ENCODE data around the gene ZNF280A.
"Not testable (repeated sequence)": the region's sequence is repeated elsewhere in the genome, so short reads cannot be mapped to it uniquely, and the experiment has no call there.

ZNF280A gene

DNA sequence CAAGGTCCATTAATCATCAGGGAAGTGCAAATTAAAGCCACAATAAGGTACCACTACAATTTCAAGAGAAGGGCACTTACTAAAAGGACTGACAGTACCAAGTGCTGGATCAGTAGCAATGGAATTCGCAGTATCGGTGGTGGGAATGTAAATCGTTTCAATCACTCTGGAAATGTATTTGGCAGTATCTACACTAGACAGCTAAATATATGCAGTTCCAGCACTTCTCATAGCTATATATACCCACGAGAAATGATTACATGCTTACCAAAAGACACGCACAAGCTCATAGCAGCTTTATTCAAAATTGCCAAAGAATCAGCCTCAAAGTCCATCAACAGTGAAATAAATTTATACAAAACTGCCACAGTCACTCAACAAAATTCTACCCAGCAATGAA, 7.1 kb downstream of the ZNF280A start:
- no peak for DNase-seq (ENCODE audit: low spot score)

DNA sequence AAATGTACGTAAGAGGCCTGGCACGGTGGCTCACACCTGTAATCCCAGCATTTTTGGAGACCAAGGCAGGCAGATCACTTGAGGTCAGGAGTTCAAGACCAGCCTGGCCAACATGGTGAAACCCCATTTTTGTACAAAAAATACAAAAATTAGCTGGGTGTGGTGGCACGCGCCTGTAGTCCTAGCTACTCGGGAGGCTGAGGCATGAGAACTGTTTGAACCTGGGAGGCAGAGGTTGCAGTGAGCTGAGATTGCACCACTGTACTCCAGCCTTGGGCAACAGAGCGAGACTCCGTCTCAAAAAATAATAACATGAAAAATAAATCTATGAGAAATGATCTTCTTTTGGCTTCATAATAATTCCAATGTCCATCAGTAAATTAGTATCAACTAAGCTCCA, 9.2 kb downstream of the ZNF280A start:
- DNase-seq (ENCODE audit: low spot score): not testable (repeated sequence)

DNA sequence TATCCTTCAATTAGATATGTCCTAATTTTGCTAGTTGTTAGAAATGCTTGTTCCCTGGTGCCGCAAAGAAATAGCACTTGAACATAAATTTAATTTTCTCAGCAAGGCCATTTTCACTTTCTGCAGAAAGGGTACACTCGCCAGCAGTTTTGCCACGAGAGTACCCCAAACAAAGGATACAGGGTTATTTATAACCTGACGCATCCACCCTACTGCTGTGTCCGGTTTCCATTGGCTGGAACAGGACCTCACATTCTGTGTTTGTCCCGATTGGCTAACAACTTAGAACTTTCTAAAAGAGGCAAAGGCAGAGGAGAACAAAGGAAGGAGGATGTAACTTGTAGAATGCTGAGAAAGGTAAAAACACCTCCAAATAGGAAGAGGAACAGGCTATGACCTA, 10.2 kb downstream of the ZNF280A start:
- DNase-seq (ENCODE audit: low spot score): not testable (repeated sequence)

DNA sequence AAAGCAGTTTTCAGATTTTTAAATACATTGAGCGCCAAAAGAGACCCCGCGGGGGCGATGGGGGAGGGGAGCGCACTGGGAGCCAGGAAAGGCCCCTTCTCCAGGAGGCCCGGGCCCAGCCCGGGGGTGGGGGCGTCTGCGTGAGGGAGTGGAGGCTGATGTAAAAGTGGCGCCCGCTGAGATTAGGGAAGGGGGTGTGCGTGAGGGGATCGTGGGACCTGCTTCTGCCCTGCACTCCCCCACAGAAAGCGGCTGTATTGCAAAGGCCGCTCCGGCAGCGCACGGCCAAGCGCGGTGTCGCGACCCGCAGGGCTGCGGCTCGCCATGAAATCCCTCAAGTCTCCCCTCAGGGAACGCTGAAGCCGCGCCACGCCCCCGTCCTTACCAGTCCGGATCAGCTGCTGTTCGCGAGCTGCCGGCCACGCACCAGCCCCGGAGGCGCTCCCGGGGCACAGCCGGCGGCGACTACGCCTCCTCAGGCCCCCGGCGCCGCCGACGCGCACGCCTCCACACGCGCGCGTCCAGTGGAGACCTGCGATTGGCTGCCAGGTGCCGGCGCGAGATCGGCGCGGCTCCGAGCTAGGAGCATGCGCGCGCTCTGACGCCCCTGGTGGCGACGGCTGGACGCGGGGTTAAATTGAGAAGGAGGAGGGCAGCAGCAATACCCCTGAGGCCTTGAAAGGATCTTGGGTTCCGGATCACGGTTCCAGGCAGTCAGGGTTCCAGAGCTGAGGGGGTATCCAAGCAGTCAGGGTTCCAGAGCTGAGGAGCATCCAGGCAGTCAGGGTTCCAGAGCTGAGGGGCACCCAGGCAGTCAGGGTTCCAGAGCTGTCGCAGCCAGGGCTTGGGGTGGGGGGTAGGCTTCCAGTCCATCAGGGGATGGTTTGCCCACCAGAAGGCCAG, 11.5 kb downstream of the ZNF280A start, which contains the start of gene ZNF280B:
TSS of gene ZNF280B (minus strand) at position 469 of the 903 bp plus-strand sequence. CDS start 19,344 bp downstream, outside the sequence.
- peak; percentile 84 for DNase-seq (ENCODE audit: low spot score)

DNA sequence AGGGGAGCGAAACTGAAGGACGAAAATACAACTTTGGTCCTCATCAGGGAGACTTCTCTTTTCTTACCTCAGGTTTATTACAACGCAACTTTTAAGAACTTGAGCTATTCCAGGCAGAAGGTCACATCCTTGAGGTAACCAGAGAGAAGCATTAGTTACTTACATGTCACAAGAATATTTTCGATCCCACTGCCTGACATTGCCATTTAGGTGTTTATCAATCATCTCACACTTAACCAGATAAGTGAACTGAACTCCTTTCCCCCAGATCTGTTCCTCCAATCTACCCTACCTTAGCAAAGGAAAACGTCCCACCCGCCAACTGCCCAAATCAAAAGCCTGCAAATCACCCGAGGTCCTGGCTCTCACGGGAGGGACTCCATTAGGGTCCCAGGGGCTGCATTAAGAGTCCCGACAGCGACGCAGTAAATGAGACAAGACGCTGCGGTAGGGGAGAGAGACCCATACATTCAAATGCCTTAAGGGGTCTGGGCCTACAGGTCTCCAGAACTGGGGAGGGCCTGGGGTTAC, 12.3 kb downstream of the ZNF280A start:
- no peak for DNase-seq (ENCODE audit: low spot score)

DNA sequence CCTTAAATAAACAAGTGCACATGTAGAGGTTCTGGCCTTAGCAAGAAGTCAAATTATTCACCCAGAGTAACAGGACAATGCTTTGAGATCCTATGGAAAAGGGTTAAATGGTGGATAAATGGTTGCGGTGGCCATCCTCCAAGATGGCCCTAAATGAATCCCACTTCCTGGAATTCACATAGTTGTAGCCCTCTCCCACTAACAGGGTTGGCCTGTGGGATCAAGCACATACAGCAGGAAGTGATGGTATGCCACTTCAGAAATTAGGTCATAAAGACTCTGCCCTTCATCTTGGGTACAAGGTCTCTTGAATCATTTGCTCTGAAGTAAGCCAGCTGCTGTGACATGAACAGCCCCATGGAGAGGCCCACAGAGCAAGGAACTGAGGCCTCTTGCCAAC, 13.3 kb downstream of the ZNF280A start:
- no peak for DNase-seq (ENCODE audit: low spot score)

DNA sequence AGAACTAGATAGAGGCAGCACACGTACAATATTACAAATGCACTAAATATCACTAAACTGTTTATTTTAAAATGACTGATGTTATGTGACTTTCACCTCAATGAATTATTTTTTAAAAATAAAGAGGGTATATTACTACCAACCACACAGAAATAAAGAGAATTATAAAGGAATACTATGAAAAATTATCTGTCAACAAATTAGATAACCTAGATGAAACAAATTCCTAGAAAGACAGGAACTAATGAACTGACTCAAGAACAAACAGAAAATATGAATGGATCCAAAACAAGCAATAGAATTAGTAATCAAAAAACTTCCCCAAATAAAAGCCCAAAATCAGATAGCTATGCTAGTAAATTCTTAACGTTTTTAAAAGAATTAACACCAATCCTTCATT, 21.8 kb downstream of the ZNF280A start:
- DNase-seq (ENCODE audit: low spot score): no peak

DNA sequence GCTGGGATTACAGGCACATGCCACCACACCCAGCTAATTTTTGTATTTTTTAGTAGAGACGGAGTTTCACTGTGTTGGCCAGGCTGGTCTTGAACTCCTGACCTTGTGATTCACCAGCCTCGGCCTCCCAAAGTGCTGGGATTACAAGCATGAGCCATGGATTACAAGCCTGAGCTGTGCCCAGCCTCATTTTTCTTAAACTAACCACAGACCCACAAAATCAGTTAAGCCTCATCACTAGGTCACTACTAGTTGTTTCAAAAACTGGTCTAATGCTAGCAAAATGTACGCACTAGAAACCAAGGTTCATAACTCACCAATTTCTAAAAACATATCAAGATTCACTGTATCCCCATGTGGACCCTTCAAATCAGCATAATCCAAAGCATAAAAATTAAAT, 28.5 kb downstream of the ZNF280A start:
- DNase-seq (ENCODE audit: low spot score): not testable (repeated sequence)

DNA sequence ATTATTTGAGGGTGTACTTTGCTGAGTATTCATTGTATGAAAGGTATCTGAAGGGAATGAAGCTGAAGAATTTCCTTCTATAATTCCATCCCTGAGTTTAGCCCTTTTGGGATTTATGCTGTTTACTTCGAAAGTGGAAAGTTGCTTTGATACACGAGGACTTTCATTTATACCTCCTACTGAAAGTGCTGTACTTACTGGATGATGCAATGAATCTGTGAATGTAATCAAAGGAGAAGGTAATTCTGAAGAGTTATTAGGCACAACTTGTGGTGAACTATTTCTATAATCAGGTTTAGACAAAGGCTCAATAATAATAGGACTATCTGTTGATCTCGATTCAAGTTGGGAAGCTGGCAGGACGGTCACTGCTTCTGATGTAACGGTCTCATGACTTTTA, 31.3 kb downstream of the ZNF280A start:
- no peak for DNase-seq (ENCODE audit: low spot score)

DNA sequence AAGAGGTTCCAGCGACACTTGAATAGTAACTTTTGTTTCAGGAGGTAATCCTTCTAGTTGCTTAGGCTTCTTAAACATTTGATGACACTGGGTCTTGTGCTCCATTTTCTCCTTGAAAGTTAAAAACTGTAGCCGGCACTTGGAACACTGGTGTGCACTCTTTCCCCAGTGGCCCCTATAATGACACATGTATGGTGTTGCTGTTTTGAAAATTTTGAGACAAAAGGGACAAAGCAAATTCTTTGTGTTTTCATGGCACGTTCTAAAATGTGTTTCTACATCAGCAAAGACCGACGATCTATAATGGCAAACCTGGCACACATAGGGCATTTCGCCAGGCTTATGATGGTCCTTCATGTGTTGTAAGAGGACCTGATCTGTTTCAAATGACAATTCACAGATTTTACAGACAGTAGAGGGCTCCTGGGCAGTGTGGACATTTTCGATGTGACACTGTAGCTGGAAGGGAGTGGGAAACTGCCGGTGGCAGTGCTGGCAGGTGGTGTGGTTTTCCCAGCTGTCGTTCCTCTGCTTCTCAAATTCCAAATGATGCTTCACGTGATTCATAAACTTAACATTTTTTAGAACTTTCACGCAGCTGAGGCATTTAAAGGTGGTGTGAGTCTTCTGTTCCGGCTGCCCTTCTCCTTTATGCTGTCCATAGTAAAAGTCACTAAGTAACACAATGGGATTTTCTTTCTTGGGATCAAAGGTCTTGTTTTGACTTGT, 32.0 kb downstream of the ZNF280A start:
- no peak for DNase-seq (ENCODE audit: low spot score)

DNA sequence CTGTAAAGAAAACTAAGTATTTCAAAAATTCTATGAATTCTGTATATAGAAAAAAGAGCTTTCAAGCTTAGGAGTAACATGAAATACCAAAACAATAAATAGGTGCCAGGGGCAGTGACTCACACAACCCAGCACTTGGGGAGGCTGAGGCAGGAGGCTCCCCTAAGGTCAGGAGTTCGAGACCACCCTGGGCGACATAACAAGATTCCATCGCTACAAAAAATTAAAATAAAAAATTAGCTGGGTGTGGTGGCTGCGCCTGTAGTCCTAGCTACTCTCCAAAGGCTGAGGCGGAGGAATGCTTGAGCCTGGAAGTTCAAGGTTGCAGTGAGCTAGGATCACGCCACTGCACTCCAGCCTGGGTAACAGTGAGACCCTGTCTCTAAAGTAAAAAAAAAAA, 33.0 kb downstream of the ZNF280A start:
- no peak for DNase-seq (ENCODE audit: low spot score)

DNA sequence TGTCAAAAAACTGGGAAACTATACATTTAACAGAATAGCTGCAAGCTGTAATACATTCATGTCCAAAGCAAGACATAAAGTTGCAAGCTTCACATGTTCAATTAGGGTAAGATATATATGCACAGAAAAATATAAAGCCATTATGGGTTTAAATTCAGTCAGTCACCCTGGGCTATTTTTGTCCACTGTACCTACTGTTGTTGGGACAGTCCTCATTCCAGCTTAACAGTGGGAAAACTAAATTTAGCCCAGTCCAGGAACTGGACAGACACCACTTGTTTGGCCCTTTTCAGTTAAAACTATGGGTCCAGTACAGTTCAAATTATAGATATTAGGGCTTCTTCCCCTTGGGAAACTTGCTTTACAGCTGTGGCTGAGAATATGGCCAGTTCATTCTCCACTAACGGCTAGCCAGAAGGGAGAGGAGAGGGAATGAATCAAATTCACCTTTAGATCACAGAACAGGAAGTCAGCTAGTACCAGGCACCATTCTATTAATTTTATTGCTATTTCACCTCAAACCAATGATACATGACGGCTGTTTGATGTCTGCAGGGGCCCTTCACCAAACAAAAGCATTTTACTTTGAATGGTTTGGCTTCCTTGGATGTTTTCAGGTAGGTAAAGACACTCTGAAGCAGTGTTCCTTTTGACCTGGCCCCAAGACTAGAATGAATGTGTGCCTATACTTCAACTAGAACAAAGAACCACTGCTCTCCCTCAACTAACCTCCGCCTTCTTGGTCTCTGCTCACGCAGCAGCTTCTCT, 33.8 kb downstream of the ZNF280A start:
- no peak for DNase-seq (ENCODE audit: low spot score)

DNA sequence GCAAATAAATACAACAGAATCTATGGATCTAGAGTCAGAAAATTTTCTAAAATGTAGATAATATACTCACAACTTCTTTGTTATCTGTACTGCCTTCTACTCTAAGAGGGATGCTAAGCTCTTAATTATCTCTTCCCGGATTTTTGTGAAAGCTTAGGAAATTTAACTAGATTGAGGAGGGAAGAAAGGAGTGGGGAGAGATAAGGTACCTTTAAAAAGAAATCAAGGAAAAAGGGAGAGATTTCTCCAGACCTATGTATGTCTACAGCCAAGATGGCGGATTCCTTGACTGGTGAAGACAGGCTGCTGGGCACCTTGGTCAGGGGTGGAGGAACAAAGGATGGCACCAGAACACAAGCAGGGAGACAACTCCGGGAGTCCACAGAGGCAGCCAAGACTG, 34.5 kb downstream of the ZNF280A start:
- no peak for DNase-seq (ENCODE audit: low spot score)

DNA sequence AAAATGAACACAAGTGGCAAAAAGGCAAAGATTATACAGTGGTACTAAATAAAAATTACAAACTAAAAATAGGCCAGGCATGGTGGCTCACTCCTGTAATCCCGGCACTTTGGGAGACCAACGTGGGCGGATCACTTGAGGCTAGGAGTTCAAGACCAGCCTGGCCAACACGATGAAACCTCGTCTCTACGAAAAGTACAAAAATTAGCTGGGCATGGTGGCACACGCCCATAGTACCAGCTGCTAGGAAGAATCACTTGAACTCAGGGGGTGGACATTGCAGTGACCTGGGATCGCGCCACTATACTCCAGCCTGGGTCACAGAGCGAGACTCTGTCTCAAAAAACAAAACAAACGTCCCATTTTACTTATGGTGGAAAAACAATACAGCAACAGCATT, 36.0 kb downstream of the ZNF280A start:
- no peak for DNase-seq (ENCODE audit: low spot score)

DNA sequence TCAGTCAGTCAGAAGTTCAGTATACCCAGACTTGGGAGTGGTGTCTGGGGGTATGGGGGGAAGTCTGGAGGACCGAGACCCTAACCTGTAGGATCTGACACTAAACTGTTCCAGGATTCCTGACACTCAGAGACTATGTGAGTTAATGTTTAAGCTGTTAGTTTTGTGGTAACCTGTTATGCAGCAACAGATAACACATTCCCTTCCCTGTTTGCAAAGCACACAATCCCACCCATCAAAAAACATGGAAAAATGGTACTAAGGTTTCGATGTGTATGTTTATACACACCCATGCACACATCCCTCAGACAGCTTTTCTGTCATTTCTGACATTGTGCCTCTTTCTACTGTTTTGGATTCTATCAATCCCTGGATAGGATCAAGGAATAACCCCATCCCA, 39.1 kb downstream of the ZNF280A start:
- DNase-seq (ENCODE audit: low spot score): no peak

DNA sequence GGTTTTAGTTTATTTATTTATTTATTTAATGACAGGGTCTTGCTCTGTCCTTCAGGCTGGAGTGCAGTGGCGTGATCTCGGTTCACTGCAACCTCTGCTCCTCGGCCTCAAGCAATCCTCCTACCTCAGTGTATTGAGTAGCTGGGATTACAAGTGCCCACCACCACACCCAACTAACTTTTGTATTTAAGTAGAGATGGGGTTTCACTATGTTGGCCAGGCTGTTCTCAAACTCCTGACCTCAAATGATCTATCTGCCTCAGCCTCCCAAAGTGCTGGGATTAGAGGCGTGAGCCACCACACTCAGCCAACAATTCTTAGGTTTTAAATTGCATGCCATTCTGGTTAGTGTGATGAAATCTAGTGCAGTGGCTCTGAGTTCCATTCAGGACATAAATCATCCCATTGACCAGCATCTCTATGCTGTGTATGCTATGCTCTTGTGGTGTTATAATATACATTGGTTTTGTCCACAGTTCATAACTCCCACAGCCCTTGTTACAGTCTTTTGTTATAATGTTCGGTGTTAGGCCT, 40.0 kb downstream of the ZNF280A start:
- DNase-seq (ENCODE audit: low spot score): no peak

DNA sequence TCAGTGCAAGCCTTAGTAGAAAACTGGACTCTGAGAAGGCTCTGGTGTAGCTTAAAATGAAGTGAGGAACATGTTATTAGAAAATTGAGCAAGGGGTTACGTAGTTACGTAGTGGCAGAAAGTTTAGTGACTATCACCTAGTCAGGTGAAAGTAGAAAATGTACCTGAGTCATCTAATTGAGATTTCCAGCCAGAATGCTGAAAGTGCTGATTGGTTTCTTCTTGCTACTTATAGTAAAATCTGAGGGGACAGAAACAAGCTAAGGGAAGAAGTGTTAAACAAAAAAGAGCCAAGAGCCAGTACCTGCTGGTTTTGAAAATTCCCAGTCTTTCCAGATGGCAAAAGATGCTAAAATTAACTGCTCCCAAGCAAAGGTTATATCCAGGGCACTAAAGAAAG, 41.0 kb downstream of the ZNF280A start:
- DNase-seq (ENCODE audit: low spot score): no peak

DNA sequence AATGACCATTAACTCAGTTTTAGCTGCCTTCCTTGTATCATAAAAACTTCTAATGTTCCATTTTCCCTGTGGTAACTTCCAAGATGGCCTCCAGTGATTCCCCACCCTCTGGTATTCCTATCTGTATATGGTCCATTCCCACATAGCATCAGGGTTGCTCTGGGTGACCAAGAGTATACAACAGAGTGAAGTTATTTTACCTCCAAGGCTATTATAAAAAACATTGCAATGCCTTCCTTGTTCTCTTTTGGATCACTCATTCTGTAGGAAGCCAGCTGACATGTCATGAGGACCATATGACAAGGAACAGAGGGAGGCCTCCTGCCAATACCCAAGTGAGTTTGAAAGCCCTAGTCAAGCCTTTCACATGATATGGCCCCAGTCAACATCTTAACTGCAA, 41.6 kb downstream of the ZNF280A start:
- no peak for DNase-seq (ENCODE audit: low spot score)

DNA sequence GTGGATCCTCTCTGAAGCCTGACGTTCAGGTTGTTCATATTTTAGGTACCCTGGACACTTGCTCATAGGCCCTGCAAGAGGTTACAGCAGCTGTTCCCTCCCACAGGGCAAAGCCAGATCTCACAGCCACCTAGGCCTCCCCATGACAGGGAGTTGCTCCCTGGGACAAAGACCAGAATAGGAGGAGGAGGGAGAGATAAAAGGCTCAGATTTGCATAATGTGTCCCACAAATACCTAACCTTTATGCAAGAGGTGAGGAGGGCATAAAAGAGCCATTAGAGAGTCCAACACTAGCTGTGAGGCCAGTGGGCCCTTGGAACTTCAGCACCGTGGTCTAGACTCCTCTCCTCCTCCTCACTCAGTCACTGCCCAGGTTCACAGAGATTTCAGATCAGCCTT, 45.3 kb downstream of the ZNF280A start:
- no peak for DNase-seq (ENCODE audit: low spot score)

DNA sequence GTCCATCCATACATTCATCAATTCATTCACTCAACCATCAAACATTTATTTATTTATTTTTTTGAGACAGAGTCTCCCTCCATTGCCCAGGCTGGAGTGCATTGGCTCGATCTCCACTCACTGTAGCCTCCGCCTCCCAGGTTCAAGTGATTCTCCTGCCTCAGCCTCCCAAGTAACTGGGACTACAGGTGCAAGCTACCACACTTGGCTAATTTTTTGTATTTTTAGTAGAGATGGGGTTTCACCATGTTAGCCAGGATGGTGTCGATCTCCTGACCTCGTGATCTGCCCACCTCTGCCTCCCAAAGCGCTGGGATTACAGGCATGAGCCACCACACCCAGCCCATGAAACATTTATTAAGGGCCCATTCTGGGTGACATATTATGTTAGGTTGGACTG, 49.0 kb downstream of the ZNF280A start:
- not testable (repeated sequence) for DNase-seq (ENCODE audit: low spot score)

DNA sequence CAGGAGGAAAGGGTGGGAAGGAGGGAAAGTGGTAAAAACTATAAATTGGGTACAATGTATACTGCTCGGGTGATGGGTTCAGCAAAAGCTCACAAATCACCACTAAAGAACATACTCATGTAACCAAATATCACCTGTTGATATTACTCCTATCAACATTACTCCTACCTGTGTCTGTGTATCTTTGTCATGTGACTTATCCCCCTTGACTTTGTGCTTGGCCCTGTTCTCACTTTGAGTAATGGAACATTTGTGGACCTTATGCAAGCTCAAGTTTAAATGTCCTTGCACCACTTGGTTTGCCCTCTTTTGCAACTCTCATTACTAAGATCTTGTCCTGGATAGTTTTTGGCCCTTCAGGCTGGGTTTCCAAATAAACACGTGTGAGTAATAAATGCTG, 50.5 kb downstream of the ZNF280A start:
- no peak for DNase-seq (ENCODE audit: low spot score)

All from left forelimb (tissue), 1 donor.